HL-60 (cell line): ENCODE data around the gene BHLHE41.

ENCODE experiments used
- DNase-seq, 2 experiments: peaks; one replicate each; pipeline ENCODE4 v3.0.0-alpha.2; 2010 to 2020; ENCODE audit warnings: low read depth in 1 of 2, low spot score in 1 of 2
- H3K27ac ChIP-seq: fragments of 250-450 bp; sonication (Bioruptor Pico); replicated peaks from 2 replicates; pipeline ENCODE4 v1.5.1; 2020; ENCODE audit warnings: mild to moderate bottlenecking, moderate library complexity
- H3K27me3 ChIP-seq: fragments of 250-450 bp; sonication (Bioruptor Pico); 2 replicates; pipeline ENCODE4 v1.5.1; 2021; ENCODE audit warnings: mild to moderate bottlenecking, moderate library complexity; ENCODE audit not compliant: insufficient read depth, poor library complexity, severe bottlenecking
- H3K4me3 ChIP-seq: replicated peaks from 2 replicates; pipeline ENCODE4 v1.5.1; 2011; ENCODE audit warnings: mild to moderate bottlenecking, control low read depth, low read length; ENCODE audit not compliant: insufficient read depth
- CTCF ChIP-seq: IDR thresholded peaks from one replicate; pipeline ENCODE4 v1.5.1; 2011; ENCODE audit warnings: low read length, control low read depth, inconsistent platforms; ENCODE audit not compliant: insufficient read depth
- GABPA ChIP-seq: IDR thresholded peaks from 2 replicates; pipeline ENCODE4 v1.6.1; 2012; ENCODE audit warnings: low read depth
- POLR2AphosphoS5 ChIP-seq: IDR thresholded peaks from 2 replicates; pipeline ENCODE4 v1.6.1; 2012; ENCODE audit warnings: low read depth
- REST ChIP-seq: IDR thresholded peaks from 2 replicates; pipeline ENCODE4 v1.6.1; 2012; ENCODE audit warnings: low read depth; ENCODE audit not compliant: insufficient replicate concordance
- SPI1 ChIP-seq: IDR thresholded peaks from 2 replicates; pipeline ENCODE4 v1.6.1; 2012; ENCODE audit warnings: low read depth, mild to moderate bottlenecking, borderline replicate concordance

The BHLHE41 gene

GRCh38 chr12:26150736-26151450 lies 26.1 kb upstream of the BHLHE41 start:
- no peaks in the 10 kb centered on the region for H3K27me3 ChIP-seq
- no peak overlapping the region for H3K4me3 ChIP-seq
- DNase-seq: no peak
- no peak overlapping the region for H3K27ac ChIP-seq
- no peak for TF ChIP-seq GABPA

- TF ChIP-seq GABPA: no peak
- TF ChIP-seq CTCF: no peak
- TF ChIP-seq POLR2AphosphoS5: no peak
- no peak for TF ChIP-seq REST
- peak; percentile 78; the same call in 1 of the 2 replicates for TF ChIP-seq SPI1
- Histone ChIP-seq H3K27ac (no peak overlapping the region), H3K27me3 (no peaks in the 10 kb centered on the region), H3K4me3 (no peak overlapping the region)
- DNase-seq: peak in 1 of 2 experiments; percentile 61
Observed at GRCh38 chr12:26149968-26150500, 25.2 kb upstream of the BHLHE41 start.

GRCh38 chr12:26148291-26148690 lies 23.5 kb upstream of the BHLHE41 start:
- no peak for TF ChIP-seq SPI1
- no peak for TF ChIP-seq POLR2AphosphoS5
- TF ChIP-seq CTCF: no peak
- DNase-seq: no peak
- Histone ChIP-seq H3K4me3 (no peak overlapping the region), H3K27ac (no peak overlapping the region), H3K27me3 (no peaks in the 10 kb centered on the region)

- DNase-seq: no peak
- H3K27me3 ChIP-seq: no peaks in the 10 kb centered on the region
- no peak overlapping the region for H3K27ac ChIP-seq
- TF ChIP-seq POLR2AphosphoS5 (no peak), REST (no peak), SPI1 (no peak), GABPA (no peak), CTCF (no peak)
- no peak overlapping the region for H3K4me3 ChIP-seq
Observed at GRCh38 chr12:26143291-26143690, 18.5 kb upstream of the BHLHE41 start.
